ENCODE results near the gene HNRNPA3. TPM values are rescaled to one million over a fixed set of nuclear protein-coding genes. Genes with fewer than 3 reads are reported as not detected.

Gene HNRNPA3
- total and polyA plus RNA-seq, 10 of the 15 experiments (the other 5 are each of a cell fraction or from before 2014, with no cell fraction given), result 40.4 to 343 (median 206) TPM

GRCh38 chr2:177171418-177171865, 41.2 kb upstream of the HNRNPA3 start (continued):
- TF ChIP-seq, protein P1, sequence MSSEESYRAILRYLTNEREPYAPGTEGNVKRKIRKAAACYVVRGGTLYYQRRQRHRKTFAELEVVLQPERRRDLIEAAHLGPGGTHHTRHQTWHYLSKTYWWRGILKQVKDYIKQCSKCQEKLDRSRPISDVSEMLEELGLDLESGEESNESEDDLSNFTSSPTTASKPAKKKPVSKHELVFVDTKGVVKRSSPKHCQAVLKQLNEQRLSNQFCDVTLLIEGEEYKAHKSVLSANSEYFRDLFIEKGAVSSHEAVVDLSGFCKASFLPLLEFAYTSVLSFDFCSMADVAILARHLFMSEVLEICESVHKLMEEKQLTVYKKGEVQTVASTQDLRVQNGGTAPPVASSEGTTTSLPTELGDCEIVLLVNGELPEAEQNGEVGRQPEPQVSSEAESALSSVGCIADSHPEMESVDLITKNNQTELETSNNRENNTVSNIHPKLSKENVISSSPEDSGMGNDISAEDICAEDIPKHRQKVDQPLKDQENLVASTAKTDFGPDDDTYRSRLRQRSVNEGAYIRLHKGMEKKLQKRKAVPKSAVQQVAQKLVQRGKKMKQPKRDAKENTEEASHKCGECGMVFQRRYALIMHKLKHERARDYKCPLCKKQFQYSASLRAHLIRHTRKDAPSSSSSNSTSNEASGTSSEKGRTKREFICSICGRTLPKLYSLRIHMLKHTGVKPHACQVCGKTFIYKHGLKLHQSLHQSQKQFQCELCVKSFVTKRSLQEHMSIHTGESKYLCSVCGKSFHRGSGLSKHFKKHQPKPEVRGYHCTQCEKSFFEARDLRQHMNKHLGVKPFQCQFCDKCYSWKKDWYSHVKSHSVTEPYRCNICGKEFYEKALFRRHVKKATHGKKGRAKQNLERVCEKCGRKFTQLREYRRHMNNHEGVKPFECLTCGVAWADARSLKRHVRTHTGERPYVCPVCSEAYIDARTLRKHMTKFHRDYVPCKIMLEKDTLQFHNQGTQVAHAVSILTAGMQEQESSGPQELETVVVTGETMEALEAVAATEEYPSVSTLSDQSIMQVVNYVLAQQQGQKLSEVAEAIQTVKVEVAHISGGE (CRISPR knock-in tag; IDR thresholded peaks at IDR 0.05), result no peak
- TF ChIP-seq CREB1 (IDR thresholded peaks at IDR 0.05; ENCODE audit: low read depth) (no peak), HDAC2 (IDR thresholded peaks at IDR 0.05) (no peak), ZNF274 (IDR thresholded peaks at IDR 0.05; ENCODE audit: insufficient read depth, insufficient read length) (no peak), NR2C1 (IDR thresholded peaks at IDR 0.05) (no peak), SUZ12 (IDR thresholded peaks at IDR 0.05; ENCODE audit: unreplicated experiment) (no peak), RBBP5 (conservative IDR thresholded peaks at IDR 0.05) (no peak), ATF2 (IDR thresholded peaks at IDR 0.05; ENCODE audit: low read length) (no peak), SREBF2 (IDR thresholded peaks at IDR 0.05; ENCODE audit: low read length) (no peak)
- TF ChIP-seq, protein P2, sequence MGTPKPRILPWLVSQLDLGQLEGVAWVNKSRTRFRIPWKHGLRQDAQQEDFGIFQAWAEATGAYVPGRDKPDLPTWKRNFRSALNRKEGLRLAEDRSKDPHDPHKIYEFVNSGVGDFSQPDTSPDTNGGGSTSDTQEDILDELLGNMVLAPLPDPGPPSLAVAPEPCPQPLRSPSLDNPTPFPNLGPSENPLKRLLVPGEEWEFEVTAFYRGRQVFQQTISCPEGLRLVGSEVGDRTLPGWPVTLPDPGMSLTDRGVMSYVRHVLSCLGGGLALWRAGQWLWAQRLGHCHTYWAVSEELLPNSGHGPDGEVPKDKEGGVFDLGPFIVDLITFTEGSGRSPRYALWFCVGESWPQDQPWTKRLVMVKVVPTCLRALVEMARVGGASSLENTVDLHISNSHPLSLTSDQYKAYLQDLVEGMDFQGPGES (IDR thresholded peaks at IDR 0.05), result no peak
